SK-N-MC (cell line): ENCODE results near the gene LIF.

Experiments
- EZH2 ChIP-seq: fragments of 200-600 bp; sonication (generic); IDR thresholded peaks from one replicate; pipeline ENCODE4 v1.6.1; 2017; ENCODE audit warnings: antibody characterized with exemption
- POLR2AphosphoS5 ChIP-seq: IDR thresholded peaks from 2 replicates; pipeline ENCODE4 v1.6.1; 2012; ENCODE audit warnings: mild to moderate bottlenecking, low read depth, low read length, borderline replicate concordance

DNA sequence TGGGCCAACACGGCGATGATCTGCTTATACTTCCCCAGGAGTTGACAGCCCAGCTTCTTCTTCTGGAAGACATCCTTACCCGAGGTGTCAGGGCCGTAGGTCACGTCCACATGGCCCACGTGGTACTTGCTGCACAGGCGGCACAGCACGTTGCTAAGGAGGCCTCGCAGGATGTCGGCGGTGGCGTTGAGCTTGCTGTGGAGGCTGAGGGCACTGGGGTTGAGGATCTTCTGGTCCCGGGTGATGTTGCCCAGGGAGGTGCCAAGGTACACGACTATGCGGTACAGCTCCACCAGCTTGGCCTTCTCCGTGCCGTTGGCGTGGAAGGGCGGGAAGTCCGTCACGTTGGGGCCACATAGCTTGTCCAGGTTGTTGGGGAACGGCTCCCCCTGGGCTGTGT, 2.9 kb downstream of the LIF start:
- TF ChIP-seq EZH2 (no peak), POLR2AphosphoS5 (no peak)
